ENCODE data around the gene ZNF613.
"Not testable (repeated sequence)": the region's sequence is repeated elsewhere in the genome, so short reads cannot be mapped to it uniquely, and the experiment has no call there.

The ZNF613 gene

GRCh38 chr19:51926784-51927741 is at the start of gene ZNF613:
Gene ZNF613 (plus strand): TSS chr19:51927472. CDS start chr19:51936221, 8,749 bp downstream.
- peak; percentile 85 to 99 for DNase-seq

GRCh38 chr19:51882518-51882917 is 44.8 kb upstream of the ZNF613 start:
- DNase-seq, result no peak

DNA sequence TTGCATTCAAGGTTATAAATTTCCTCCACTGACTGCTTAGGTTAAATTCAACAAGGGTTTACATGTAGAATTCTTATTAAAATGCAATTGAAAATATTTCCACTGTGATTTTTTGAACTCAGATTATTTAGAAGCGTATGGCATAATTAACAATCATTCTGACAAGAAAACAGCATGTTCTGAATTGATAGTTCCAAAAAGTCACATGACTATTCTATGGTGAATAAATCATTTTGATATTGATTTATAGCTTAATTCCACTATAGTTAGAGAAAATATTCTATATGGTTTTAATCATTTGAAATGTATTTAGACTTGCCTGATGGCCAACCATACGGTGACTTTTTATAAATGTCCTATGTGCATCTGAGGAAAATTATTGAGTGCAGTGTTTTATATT is 42.6 kb upstream of the ZNF613 start:
- DNase-seq, result no peak

GRCh38 chr19:51887522-51888498 is 39.5 kb upstream of the ZNF613 start, which contains the start of gene ZNF577:
Gene ZNF577 (minus strand): TSS chr19:51887951. CDS start chr19:51880382, 7,569 bp downstream.
- no peak for DNase-seq

DNA sequence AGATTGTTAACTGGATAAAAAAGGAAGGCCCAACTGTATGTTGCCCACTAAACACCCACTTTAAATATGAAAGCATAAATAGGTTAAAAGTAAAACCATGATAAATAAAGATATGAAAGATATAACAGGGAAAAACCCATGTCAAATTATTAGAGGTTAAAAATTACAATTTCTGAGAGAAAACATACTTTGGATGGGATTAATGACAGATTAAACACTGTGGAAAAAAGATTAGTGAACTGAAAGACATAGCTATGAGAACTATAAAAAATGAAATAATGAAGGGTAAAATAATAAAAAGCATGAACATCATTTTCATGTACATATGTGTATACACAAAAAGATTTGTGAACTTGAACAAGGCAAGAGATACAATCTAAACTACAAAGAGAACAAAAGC is 37.3 kb upstream of the ZNF613 start:
- DNase-seq, result no peak

DNA sequence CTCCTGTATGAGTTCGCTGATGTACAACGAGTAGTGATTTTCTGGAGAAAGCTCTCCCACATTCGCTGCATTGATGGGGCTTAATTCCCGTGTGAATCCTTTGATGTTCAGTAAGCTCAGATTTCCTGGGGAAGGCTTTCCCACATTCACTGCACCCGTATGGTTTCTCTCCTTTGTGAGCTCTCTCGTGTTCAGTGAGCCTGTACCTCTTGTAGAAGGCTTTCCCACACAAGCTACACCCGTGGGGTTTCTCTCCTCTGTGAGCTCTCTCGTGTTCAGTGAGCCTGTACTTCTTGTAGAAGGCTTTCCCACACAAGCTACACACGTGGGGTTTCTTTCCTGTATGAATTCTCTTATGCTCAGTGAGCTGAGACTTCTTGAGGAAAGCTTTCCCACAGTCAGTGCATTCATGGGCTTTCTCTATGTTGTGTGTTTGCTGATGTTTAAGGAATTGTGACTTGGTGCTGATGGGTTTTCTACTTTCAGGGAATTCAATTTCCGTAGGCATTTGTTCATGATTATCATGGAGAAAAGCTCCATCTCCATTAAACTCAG is 36.0 kb upstream of the ZNF613 start:
- no peak for DNase-seq

DNA sequence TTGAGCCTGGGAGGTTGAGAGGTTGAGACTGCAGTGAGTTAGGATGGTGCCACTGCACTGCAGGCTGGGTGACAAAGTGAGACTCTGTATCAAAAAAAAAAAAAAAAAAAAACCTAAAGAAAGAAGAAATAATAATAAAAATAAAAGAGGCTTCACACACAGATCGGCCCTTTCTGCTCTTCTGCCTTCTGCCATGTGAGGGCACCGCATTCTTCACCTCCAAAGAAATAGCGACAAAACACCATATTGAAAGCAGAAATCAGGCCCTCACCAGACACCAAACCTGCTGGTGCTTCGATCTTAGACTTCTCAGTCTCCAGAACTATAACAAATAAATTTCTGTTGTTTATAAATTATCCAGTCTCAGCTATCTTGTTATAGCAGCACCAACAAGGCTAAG is 25.4 kb upstream of the ZNF613 start:
- DNase-seq, result no peak

DNA sequence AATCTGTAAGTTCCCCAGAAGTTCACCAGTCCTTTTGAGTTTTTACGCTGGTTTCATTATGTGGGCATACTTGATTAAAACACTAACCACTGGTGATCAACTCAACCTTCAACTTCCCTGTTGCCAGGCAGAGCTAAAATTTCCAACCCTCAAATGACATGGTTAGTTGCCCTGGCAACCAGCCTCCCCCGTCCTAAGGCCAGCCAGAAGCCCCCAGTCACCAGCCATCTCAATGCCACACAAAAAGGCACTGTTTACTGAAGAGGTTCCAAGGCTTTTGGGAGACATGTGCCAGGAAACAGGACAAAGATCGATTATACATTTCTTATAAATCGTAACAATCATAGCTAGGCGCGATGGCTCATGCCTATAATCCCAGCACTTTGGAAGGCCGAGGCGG is 24.1 kb upstream of the ZNF613 start:
- DNase-seq, result no peak

DNA sequence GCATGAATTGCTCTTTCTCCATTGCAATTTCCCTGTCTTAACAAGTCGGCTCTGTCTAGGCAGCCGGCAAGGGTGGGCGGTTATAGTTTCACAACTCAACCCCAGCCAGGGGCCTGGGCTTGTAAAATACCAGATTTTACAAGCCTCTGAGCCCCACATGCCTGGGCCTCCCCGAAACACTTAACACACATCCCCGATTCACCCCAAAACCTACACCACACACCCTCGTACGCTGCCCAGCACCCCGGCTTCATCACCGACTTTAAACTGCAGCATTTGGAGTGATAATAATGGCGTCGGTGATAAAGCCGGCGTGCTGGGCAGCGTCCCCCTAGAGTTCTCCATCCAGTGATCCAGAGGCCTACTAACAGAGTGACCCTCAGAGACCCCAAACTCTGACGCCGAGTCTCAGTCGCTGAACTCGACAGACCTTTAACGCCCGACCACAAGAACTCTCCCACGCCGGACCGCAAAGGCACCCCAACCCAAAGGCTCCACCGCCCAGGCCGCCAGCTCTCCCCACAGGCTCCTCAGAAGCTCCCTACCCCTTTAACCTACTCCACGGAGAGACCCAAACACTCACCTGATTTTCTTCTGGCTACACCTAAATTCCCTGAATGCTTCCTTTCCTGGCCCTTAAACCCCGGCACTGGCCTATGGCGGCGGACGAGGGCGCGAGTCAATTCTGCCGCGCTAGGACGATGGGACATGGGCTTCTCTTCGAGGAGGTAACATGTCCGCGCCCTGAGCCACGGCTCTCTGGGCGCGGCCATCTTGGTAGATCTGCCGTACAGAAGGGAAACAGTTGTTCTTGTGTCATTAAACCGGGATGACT is 22.7 kb upstream of the ZNF613 start, which contains the start of gene ZNF649:
TSS of gene ZNF649 (minus strand) at position 687 of the 835 bp plus-strand sequence. CDS start 4,910 bp downstream, outside the sequence.
- peak; percentile 70 to 83 for DNase-seq

DNA sequence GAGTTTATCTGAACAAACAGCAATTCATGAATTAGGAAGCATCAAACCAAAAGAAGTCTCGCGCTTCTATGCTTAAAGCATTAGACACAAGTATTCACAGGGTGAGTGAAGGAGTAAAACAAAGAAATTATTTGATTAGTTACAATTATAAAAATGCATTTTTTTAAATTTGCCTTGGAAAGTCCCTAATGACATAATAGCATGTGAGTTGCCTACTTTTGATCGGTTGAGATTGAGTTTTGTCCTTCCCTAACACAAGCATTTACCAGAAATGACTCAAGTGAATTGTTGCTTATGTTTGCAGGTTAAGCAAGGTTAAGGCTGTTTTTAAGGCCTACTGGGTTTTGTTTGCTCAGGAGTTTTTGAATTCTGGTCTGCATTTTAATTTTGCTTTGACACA is 22.1 kb upstream of the ZNF613 start:
- no peak for DNase-seq

DNA sequence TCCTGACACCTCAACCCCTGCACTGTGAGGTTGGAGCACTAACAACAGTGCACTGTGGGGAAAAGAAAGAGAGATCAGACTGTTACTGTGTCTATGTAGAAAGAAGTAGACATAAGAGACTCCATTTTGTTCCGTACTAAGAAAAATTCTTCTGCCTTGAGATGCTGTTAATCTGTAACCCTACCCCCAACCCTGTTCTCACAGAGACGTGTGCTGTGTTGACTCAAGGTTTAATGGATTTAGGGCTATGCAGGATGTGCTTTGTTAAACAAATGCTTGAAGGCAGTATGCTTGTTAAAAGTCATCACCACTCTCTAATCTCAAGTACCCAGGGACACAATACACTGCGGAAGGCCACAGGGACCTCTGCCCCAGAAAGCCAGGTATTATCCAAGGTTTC is 21.6 kb upstream of the ZNF613 start:
- DNase-seq, result not testable (repeated sequence)

DNA sequence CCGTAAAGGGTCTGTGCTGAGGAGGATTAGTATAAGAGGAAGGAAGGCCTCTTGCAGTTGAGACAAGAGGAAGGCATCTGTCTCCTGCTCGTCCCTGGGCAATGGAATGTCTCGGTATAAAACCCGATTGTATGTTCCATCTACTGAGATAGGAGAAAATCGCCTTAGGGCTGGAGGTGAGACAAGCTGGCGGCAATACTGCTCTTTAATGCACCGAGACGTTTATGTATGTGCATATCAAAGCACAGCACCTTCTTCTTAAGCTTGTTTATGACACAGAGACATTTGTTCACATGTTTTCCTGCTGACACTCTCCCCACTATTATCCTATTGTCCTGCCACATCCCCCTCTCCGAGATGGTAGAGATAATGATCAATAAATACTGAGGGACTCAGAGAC is 21.2 kb upstream of the ZNF613 start:
- DNase-seq, result not testable (repeated sequence)

DNA sequence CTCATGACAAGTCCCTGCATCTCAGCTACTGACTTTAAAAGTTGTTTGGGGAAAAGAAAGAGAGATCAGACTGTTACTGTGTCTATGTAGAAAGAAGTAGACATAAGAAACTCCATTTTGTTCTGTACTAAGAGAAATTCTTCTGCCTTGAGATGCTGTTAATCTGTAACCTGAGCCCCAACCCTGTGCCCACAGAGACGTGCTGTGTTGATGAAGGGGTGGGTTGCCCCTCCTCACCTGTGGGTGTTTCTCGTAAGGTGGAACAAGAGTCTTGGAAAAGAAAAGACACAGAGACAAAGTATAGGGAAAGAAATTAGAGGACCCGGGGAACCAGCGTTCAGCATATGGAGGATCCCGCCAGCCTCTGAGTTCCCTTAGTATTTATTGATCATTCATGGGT is 19.3 kb upstream of the ZNF613 start:
- not testable (repeated sequence) for DNase-seq

- no peak for DNase-seq
These were observed 11.9 kb upstream of the ZNF613 start for GRCh38 chr19:51915324-51915867.

DNA sequence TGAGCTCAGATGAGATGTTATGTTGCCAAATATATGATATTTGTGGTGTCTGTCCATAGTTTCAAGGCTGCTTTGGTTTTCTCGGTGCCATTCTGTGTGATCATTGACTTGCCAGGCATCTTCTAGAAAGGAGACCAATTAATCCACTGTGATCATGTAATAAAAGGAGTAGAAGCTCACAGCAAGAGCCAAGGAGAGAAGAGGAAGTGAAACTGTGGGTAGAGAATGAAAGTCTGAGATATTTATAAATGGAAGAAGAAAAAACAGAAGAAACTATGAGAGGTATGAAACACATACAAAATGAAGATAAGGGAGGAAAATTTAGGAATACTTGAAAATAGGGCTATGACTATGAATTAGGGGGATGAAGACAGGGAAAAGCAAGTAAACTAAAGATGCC is 11.1 kb upstream of the ZNF613 start:
- no peak for DNase-seq

DNA sequence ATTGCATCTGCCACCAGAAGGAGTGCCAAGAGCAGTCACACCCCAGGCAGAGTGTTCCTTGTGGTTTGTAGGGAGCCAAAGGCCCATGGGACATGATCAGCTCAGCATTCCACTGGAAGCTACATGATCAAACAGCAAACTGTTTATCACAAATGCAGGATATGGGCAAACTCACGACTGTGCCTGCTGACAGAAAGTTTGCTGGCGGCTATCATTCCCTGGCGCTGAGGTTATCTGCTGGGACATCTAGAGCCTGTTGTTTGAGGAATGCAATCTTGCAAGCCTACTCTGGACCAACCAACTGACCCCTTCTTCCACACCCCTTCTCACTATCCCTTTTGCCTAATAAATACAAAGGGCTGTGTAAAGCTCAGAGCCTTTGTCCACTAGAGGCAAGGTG is 7.7 kb upstream of the ZNF613 start:
- DNase-seq, result no peak

- DNase-seq, result peak in 1 of 2 experiments; percentile 10
These were observed 5.3 kb upstream of the ZNF613 start for GRCh38 chr19:51921949-51922348.

GRCh38 chr19:51926426-51926783 is 867 bp upstream of the ZNF613 start:
- DNase-seq, result no peak

- no peak for DNase-seq
These were observed 587 bp downstream of the ZNF613 start for GRCh38 chr19:51927859-51928258.

- DNase-seq, result no peak
These were observed 4.6 kb downstream of the ZNF613 start for GRCh38 chr19:51931921-51932320.

- DNase-seq, result no peak
These were observed 11.7 kb downstream of the ZNF613 start for GRCh38 chr19:51938936-51939335.

Measured in NCI-H187 (cell line).